Mesenchymal stem cell (in vitro differentiated cells and primary cell): ENCODE results near the gene CACNA1C.

ENCODE experiments used
- DNase-seq: peaks from one replicate; pipeline ENCODE4 v3.0.0-alpha.2; 2013
- H2AFZ ChIP-seq: one replicate; pipeline ENCODE4 v1.6.1; 2013; ENCODE audit warnings: low read depth, mild to moderate bottlenecking, control low read depth, inconsistent platforms, low read length, moderate library complexity
- H2AK5ac ChIP-seq: 2 replicates; pipeline ENCODE4 v1.6.1; 2013; ENCODE audit warnings: low read length, moderate library complexity, mild to moderate bottlenecking, inconsistent platforms; ENCODE audit not compliant: severe bottlenecking
- H2BK120ac ChIP-seq: one replicate; pipeline ENCODE4 v1.6.1; 2013; ENCODE audit warnings: low read depth, mild to moderate bottlenecking, inconsistent platforms, low read length, moderate library complexity
- H2BK12ac ChIP-seq, 2 experiments: one replicate each; pipeline ENCODE4 v1.6.1; 2013; ENCODE audit warnings: inconsistent platforms in 2 of 2, low read length in 2 of 2, mild to moderate bottlenecking in 2 of 2, moderate library complexity in 2 of 2, control low read depth in 1 of 2
- H2BK15ac ChIP-seq: one replicate; pipeline ENCODE4 v1.6.1; 2013; ENCODE audit warnings: mild to moderate bottlenecking, low read depth, inconsistent platforms; ENCODE audit not compliant: poor library complexity, severe bottlenecking
- H2BK5ac ChIP-seq: 2 replicates; pipeline ENCODE4 v1.6.1; 2013; ENCODE audit warnings: low read depth, mild to moderate bottlenecking, low read length, control low read depth, inconsistent platforms; ENCODE audit not compliant: poor library complexity, severe bottlenecking
- H3K14ac ChIP-seq, 2 experiments: one replicate each; pipeline ENCODE4 v1.6.1; 2013; ENCODE audit warnings: inconsistent platforms in 2 of 2, low read length in 2 of 2, control low read depth in 1 of 2, mild to moderate bottlenecking in 1 of 2, moderate library complexity in 1 of 2
- H3K18ac ChIP-seq, 2 experiments: one replicate each; pipeline ENCODE4 v1.6.1; 2013; ENCODE audit warnings: inconsistent platforms in 2 of 2, low read length in 2 of 2, control low read depth in 1 of 2, low read depth in 1 of 2, mild to moderate bottlenecking in 1 of 2
- H3K23ac ChIP-seq, 2 experiments: one replicate each; pipeline ENCODE4 v1.6.1; 2013; ENCODE audit warnings: inconsistent platforms in 2 of 2, low read length in 2 of 2, mild to moderate bottlenecking in 2 of 2, moderate library complexity in 2 of 2, control low read depth in 1 of 2
- H3K27ac ChIP-seq: 2 replicates; pipeline ENCODE4 v1.5.1; 2013; ENCODE audit warnings: mild to moderate bottlenecking, moderate library complexity, low read length, control low read depth, inconsistent platforms; ENCODE audit not compliant: poor library complexity, severe bottlenecking
- H3K27me3 ChIP-seq, 2 experiments: 2 replicates each; pipeline versions ENCODE4 v1.6.1 to v1.7.0; 2013; ENCODE audit warnings: low read length in 2 of 2, mild to moderate bottlenecking in 2 of 2, moderate library complexity in 2 of 2, control low read depth in 1 of 2, inconsistent platforms in 1 of 2; ENCODE audit not compliant: control insufficient read depth in 1 of 2, insufficient read depth in 1 of 2
- H3K36me3 ChIP-seq, 2 experiments: 2 replicates each; pipeline versions ENCODE4 v1.6.1 to v1.7.0; 2013; ENCODE audit warnings: low read length in 2 of 2, control low read depth in 1 of 2, inconsistent platforms in 1 of 2, low read depth in 1 of 2, mild to moderate bottlenecking in 1 of 2; ENCODE audit not compliant: insufficient read depth in 2 of 2, control insufficient read depth in 1 of 2
- H3K4ac ChIP-seq, 2 experiments: one replicate each; pipeline ENCODE4 v1.6.1; 2013; ENCODE audit warnings: inconsistent platforms in 2 of 2, low read length in 2 of 2, mild to moderate bottlenecking in 2 of 2, moderate library complexity in 2 of 2, control low read depth in 1 of 2, low read depth in 1 of 2
- H3K4me1 ChIP-seq: 2 replicates; pipeline ENCODE4 v1.6.1; 2013; ENCODE audit warnings: low read depth, low read length, control low read depth; ENCODE audit not compliant: control insufficient read depth, insufficient read depth
- H3K4me2 ChIP-seq: 2 replicates; pipeline ENCODE4 v1.6.1; 2013; ENCODE audit warnings: low read length, mild to moderate bottlenecking, inconsistent platforms; ENCODE audit not compliant: poor library complexity, severe bottlenecking
- H3K4me3 ChIP-seq, 2 experiments: 2 replicates each; pipeline versions ENCODE4 v1.5.1 to v1.7.0; 2013; ENCODE audit warnings: low read length in 2 of 2, mild to moderate bottlenecking in 2 of 2, control low read depth in 1 of 2, low read depth in 1 of 2; ENCODE audit not compliant: insufficient read depth in 1 of 2
- H3K79me1 ChIP-seq: replicated peaks from 2 replicates; pipeline ENCODE4 v1.6.1; 2013; ENCODE audit warnings: mild to moderate bottlenecking, control low read depth, low read length, inconsistent platforms; ENCODE audit not compliant: poor library complexity, severe bottlenecking
- H3K9ac ChIP-seq: 2 replicates; pipeline ENCODE4 v1.7.0; 2013; ENCODE audit warnings: mild to moderate bottlenecking, low read length, moderate library complexity
- H3K9me3 ChIP-seq: 2 replicates; pipeline ENCODE4 v1.7.0; 2013; ENCODE audit warnings: mild to moderate bottlenecking, low read length; ENCODE audit not compliant: control insufficient read depth
- H4K8ac ChIP-seq: one replicate; pipeline ENCODE4 v1.6.1; 2013; ENCODE audit warnings: inconsistent platforms, mild to moderate bottlenecking, low read length, moderate library complexity
- H4K91ac ChIP-seq: one replicate; pipeline ENCODE4 v1.6.1; 2013; ENCODE audit warnings: mild to moderate bottlenecking, low read length, inconsistent platforms
- WGBS: methylation state at CpG from one replicate; pipeline ENCODE4 v1.1.7; 2013; ENCODE audit warnings: mixed read lengths; 5-methylcytosine and 5-hydroxymethylcytosine counted together

Gene CACNA1C

GRCh38 chr12:2233034-2233433, 180.2 kb downstream of the CACNA1C start:
- Histone ChIP-seq H3K27ac (no peak overlapping the region), H2AFZ (no peak overlapping the region), H2BK5ac (no peak overlapping the region), H3K9ac (no peak overlapping the region), H3K23ac (no peak overlapping the region), H3K9me3 (no peaks in the 10 kb centered on the region), H3K36me3 (no peaks in the 10 kb centered on the region), H3K4ac (no peak overlapping the region), H2BK120ac (no peak overlapping the region), H4K91ac (no peak overlapping the region), H4K8ac (no peak overlapping the region), H3K18ac (no peak overlapping the region), H2AK5ac (no peak overlapping the region), H3K4me2 (no peak overlapping the region), H3K14ac (no peak overlapping the region), H3K4me3 (no peak overlapping the region), H2BK15ac (no peak overlapping the region), H3K79me1 (no peaks in the 10 kb centered on the region), H3K27me3 (no peaks in the 10 kb centered on the region), H3K4me1 (no peaks in the 10 kb centered on the region), H2BK12ac (no peak overlapping the region)
- 100% methylated on average over 1 of the region's 3 CpGs for WGBS
- no peak for DNase-seq

DNA sequence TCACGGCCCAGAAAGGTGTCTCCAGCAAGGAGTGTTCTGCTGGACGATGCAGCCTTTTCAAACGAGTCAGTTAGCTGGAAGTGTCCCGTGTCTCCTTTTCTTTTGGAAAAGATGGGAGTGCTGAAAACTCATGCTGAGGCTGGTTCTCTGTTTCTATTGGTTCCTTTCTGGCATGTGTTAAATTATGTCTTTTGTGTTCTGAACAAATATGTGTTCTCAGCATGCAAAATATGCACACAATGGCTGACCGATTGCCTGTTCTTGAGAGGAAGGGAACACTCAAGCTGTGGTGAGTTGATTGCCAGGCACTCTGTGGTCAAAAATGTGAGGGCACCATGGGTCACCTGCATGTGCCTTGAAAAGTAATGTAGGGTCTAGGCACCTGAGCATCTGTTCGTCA, 181.3 kb downstream of the CACNA1C start:
- Histone ChIP-seq H3K23ac (no peak overlapping the region), H2BK15ac (no peak overlapping the region), H4K91ac (no peak overlapping the region), H3K9ac (no peak overlapping the region), H3K4me2 (no peak overlapping the region), H3K4ac (no peak overlapping the region), H2BK120ac (no peak overlapping the region), H3K4me1 (no peaks in the 10 kb centered on the region), H3K27me3 (no peaks in the 10 kb centered on the region), H3K4me3 (no peak overlapping the region), H2AFZ (no peak overlapping the region), H3K9me3 (no peaks in the 10 kb centered on the region), H3K18ac (no peak overlapping the region), H4K8ac (no peak overlapping the region), H3K36me3 (no peaks in the 10 kb centered on the region), H3K27ac (no peak overlapping the region), H2AK5ac (no peak overlapping the region), H3K79me1 (no peaks in the 10 kb centered on the region), H3K14ac (no peak overlapping the region), H2BK12ac (no peak overlapping the region), H2BK5ac (no peak overlapping the region)
- WGBS, result 92% methylated on average over 6 of the region's 6 CpGs
- no peak for DNase-seq

DNA sequence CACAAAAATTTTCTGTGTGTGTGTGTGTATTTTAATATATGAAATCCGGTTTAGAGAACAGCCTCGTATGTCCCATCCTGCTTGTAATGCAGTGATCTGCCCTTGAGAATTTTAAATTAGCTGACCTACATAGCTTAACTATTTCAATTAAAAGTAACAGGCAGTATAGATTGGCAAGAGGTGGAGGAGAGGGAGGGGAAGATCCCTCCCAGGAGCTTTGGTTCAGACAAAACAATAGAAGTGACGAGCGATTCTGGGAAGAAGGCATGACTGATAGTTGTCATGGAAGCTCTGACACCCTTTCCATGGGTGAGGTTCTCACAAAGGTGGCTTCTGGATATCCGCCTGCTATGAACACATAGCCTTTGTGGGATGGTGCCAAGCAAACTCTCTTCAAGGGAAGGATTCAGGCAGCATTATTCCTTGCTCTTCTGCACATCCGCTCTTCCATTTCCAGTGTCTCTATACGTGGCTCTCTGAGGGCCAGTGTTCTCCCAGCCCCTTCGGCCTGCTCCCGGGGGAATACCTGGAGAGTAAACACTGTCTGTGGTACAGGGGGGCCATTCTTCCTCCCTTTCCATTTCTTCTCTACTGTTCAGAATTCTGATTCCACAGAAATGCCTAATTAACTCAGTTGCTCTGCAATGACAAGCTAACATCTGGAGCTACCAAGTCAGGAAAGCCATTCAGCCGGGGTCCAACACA, 182.0 kb downstream of the CACNA1C start:
- WGBS, result 94% methylated on average over 8 of the region's 10 CpGs
- Histone ChIP-seq H2BK120ac (no peak overlapping the region), H2BK15ac (no peak overlapping the region), H3K36me3 (no peaks in the 10 kb centered on the region), H2AFZ (no peak overlapping the region), H3K23ac (no peak overlapping the region), H2AK5ac (no peak overlapping the region), H2BK5ac (no peak overlapping the region), H3K27me3 (no peaks in the 10 kb centered on the region), H3K4ac (no peak overlapping the region), H3K79me1 (no peaks in the 10 kb centered on the region), H2BK12ac (no peak overlapping the region), H3K4me3 (no peak overlapping the region), H4K91ac (no peak overlapping the region), H3K27ac (no peak overlapping the region), H3K4me1 (no peaks in the 10 kb centered on the region), H4K8ac (no peak overlapping the region), H3K9me3 (no peaks in the 10 kb centered on the region), H3K4me2 (no peak overlapping the region), H3K9ac (no peak overlapping the region), H3K18ac (no peak overlapping the region), H3K14ac (no peak overlapping the region)
- DNase-seq, result no peak

DNA sequence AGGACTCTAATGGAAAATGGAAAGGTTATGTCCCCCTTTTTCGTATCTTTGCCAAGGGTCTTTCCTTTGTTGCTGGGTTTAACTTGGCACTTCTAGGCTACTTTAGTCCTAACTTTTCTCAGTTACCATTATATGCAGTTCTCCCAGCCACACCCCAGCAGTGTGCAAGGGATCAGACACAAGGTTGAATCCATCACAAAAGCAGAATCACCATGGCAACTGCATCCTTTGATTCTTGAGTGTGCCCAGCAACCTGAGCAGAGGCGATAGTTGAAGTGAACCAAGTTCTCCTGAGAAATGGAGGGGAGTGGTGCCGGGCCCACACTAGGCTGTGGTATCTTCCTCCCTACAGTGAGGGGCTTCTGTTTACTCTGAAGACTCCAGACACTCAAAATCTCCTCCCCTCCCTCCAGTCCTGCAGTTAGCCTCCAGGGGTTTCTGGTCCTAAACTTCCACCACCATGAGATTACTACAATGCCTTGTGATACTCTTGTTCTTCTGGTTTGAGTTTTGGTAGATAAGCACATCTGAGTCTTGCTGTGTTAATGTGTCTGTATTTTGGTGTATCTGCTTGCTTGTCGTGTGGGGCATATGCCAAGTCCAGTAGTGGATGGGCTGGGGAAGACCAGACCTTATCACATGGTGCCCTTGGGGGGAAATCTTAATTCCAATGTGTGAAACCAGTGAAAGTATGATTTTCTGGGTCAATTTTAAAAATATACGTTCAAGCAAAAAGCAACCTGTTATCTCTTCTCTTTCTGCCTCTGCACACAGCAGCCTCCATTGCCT, 183.9 kb downstream of the CACNA1C start:
- Histone ChIP-seq H3K36me3 (no peaks in the 10 kb centered on the region), H3K4me3 (no peak overlapping the region), H2AFZ (no peak overlapping the region), H2BK12ac (no peak overlapping the region), H3K23ac (no peak overlapping the region), H3K9ac (no peak overlapping the region), H2BK5ac (no peak overlapping the region), H4K91ac (no peak overlapping the region), H3K79me1 (no peaks in the 10 kb centered on the region), H2BK120ac (no peak overlapping the region), H3K9me3 (no peaks in the 10 kb centered on the region), H2BK15ac (no peak overlapping the region), H3K4me2 (no peak overlapping the region), H3K27ac (no peak overlapping the region), H2AK5ac (no peak overlapping the region), H3K27me3 (no peaks in the 10 kb centered on the region), H3K4me1 (no peaks in the 10 kb centered on the region), H3K14ac (no peak overlapping the region), H3K4ac (no peak overlapping the region), H4K8ac (no peak overlapping the region), H3K18ac (no peak overlapping the region)
- 99% methylated on average over 4 of the region's 5 CpGs for WGBS
- DNase-seq, result no peak
